Gastrocnemius medialis (tissue), 4 donors: ENCODE measurements around the gene TBL1XR1.

Source experiments
- CTCF ChIP-seq, 5 experiments: fragments of 450-650 bp in 3 of 5; fragments of 200-600 bp in 2 of 5; sonication (generic) in 2 of 5; IDR thresholded peaks in 4 of 5; conservative IDR thresholded peaks in 1 of 5; 1 replicate in 4 of 5; 2 replicates in 1 of 5; pipeline ENCODE4 v1.5.1; 2016 to 2019; ENCODE audit warnings: antibody characterized with exemption in 5 of 5, mild to moderate bottlenecking in 3 of 5, moderate library complexity in 3 of 5
- POLR2A ChIP-seq, 2 donors: fragments of 450-650 bp; IDR thresholded peaks; one replicate each; pipeline ENCODE4 v1.6.1; 2017; ENCODE audit warnings: antibody characterized with exemption in 2 of 2, mild to moderate bottlenecking in 2 of 2, moderate library complexity in 2 of 2

DNA sequence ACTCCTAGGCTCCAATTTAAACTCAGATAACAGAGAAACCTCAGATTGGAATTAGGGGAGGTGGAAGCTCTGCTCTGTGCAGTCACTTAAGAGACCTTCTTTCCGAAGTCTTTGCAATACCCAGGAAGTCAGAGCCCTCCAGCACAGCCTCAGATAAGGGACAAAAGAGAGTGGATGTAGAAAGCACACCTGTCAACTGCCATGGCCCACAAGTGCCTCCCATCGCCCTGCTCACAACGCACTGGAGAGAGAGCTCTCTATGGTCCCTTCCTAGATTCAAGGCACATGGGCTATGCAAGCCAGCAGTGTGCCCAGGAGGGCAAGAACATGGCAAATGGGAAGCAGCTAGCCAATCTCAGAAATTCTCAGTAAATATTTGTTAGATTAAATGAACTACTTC, 47.3 kb upstream of the TBL1XR1 start:
- TF ChIP-seq CTCF (IDR thresholded peaks at IDR 0.05 in 4 of 5, conservative IDR thresholded peaks at IDR 0.05 in 1 of 5) (no peak), POLR2A (IDR thresholded peaks at IDR 0.05) (no peak)
